Astrocyte of the spinal cord (primary cell): Measurements from ENCODE around the gene ENAH.

ENCODE experiments used
- DNase-seq: peaks from one replicate; pipeline ENCODE4 v3.0.0; 2011; ENCODE audit warnings: low read depth, low spot score
- H3K4me3 ChIP-seq: 2 replicates; pipeline ENCODE4 v1.5.1; 2011; ENCODE audit warnings: low read depth, mild to moderate bottlenecking, low read length, moderate library complexity
- CTCF ChIP-seq: IDR thresholded peaks from 2 replicates; pipeline ENCODE4 v1.5.1; 2012; ENCODE audit warnings: low read depth, mild to moderate bottlenecking, low read length, inconsistent platforms
- in situ Hi-C: cut with HindIII; loops from 2 replicates; pipeline ENCODE4 v1.10.0; 2017; ENCODE audit warnings: low sequenced_read_pairs

ENAH gene

GRCh38 chr1:225544924-225545323 is 108.0 kb downstream of the ENAH start:
- TF ChIP-seq CTCF = no peak
- in situ Hi-C loops = no loop called here

GRCh38 chr1:225544263-225544662 is 108.7 kb downstream of the ENAH start:
- H3K4me3 ChIP-seq = no peak overlapping the region
- in situ Hi-C loops = no loop called here
- TF ChIP-seq CTCF = no peak
- no peak for DNase-seq

More at GRCh38 chr1:225544924-225545323, 108.0 kb downstream of the ENAH start:
- no peak for DNase-seq
- H3K4me3 ChIP-seq = no peak overlapping the region

- no peak for TF ChIP-seq CTCF
- in situ Hi-C loops = no loop called here
- DNase-seq = no peak
- H3K4me3 ChIP-seq = no peak overlapping the region
These were observed 109.6 kb downstream of the ENAH start for GRCh38 chr1:225543350-225543749.

GRCh38 chr1:225541383-225541782 is 111.5 kb downstream of the ENAH start:
- no peak for DNase-seq
- H3K4me3 ChIP-seq = no peak overlapping the region
- in situ Hi-C loops = no loop called here
- no peak for TF ChIP-seq CTCF

- no peak for TF ChIP-seq CTCF
- DNase-seq = no peak
- no peak overlapping the region for H3K4me3 ChIP-seq
- in situ Hi-C loops = no loop called here
These were observed 113.3 kb downstream of the ENAH start for GRCh38 chr1:225539575-225539974.

- TF ChIP-seq CTCF = no peak
- no peak for DNase-seq
- in situ Hi-C loops = no loop called here
- H3K4me3 ChIP-seq = no peak overlapping the region
These were observed 113.9 kb downstream of the ENAH start for GRCh38 chr1:225539069-225539468.
